CD4-positive, alpha-beta T cell treated with Interleukin-4 for 4 hours (primary cell): ENCODE results near the gene OR2D3.
"Not testable (repeated sequence)": the region's sequence is repeated elsewhere in the genome, so short reads cannot be mapped to it uniquely, and the experiment has no call there.

ENCODE experiments used
- DNase-seq: peaks from one replicate; pipeline ENCODE4 v3.0.0-alpha.2; 2020

The OR2D3 gene

GRCh38 chr11:6928916-6929315 is 8.1 kb downstream of the OR2D3 start:
- no peak for DNase-seq

DNA sequence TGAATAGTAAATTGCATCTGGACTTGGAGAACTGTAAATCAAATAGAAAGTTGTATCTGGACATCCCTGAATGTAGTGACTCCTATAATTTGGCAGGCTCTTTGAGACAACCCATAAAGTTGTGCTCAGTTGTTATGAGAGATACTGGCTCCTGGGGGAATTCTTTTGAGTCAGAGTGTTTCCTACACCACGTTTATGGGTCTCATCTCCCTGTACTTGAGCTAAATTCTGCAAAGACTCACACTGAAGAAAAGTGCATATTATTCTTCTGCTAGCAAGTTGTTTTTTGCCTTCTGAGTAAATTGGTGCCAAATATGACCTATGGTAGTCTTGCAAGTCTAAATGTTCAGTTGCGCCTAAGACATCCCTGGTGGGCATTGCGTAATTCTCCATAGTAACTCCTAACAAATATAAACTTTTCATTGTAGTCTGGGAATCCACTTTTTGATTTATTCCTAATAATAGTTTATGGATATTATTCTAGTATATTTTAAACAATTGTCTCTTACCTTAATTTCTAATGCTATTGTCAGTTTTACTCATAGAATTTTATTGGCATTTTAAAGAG is 10.4 kb downstream of the OR2D3 start:
- DNase-seq: no peak

- no peak for DNase-seq
These were observed 11.3 kb downstream of the OR2D3 start for GRCh38 chr11:6932145-6932544.

DNA sequence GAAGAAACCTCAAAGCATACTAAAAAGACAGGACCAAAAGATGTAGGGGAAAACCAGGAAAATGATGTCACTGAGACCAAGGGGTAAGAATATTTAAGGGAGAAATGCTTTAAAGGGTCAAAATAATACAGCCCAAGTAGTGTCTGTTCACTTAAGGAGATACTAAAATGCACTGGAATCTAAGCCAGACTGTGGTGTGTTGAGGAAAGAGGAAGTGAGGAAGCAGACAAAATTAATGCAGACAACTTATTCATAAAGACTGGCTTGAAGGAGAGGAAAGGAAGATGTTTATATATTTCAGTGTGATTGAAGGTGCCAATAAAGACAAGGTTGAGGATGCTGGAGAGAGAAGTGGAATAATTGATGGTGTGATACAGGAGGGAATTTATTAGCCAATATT is 21.2 kb downstream of the OR2D3 start:
- no peak for DNase-seq

GRCh38 chr11:6943131-6943530 is 22.3 kb downstream of the OR2D3 start:
- no peak for DNase-seq

DNA sequence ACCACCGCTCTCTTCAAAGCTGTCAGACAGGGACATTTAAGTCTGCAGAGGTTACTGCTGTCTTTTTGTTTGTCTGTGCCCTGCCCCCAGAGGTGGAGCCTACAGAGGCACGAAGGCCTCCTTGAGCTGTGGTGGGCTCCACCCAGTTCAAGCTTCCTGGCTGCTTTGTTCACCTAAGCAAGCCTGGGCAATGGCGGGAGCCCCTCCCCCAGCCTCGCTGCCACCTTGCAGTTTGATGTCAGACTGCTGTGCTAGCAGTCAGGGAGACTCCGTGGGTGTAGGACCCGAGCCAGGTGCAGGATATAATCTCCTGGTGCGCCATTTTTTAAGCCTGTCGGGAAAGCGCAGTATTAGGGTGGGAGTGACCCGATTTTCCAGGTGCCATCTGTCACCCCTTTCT is 33.4 kb downstream of the OR2D3 start:
- not testable (repeated sequence) for DNase-seq

GRCh38 chr11:6962141-6962540 is 41.3 kb downstream of the OR2D3 start:
- DNase-seq: no peak

- no peak for DNase-seq
These were observed 41.9 kb downstream of the OR2D3 start for GRCh38 chr11:6962673-6963072.

- DNase-seq: no peak
These were observed 48.0 kb downstream of the OR2D3 start for GRCh38 chr11:6968816-6969215.

- not testable (repeated sequence) for DNase-seq
These were observed 49.1 kb downstream of the OR2D3 start for GRCh38 chr11:6969854-6970253.
